Lower lobe of right lung (tissue), 2 donors: ENCODE data around the gene WDFY2. TPM values are rescaled to one million over a fixed set of nuclear protein-coding genes. Genes with fewer than 3 reads are reported as not detected.
A peak's percentile ranks its signal among the peaks of the same experiment; 100 is the strongest.

Experiments
- ATAC-seq, 2 donors: fragments of 200-7000 bp; cut with Tn5 transposase; one replicate each; pipeline ENCODE4 v1.9.1; 2020 to 2022; ENCODE audit warnings: mild to moderate bottlenecking in 2 of 2, moderate library complexity in 2 of 2
- DNase-seq: peaks from one replicate; pipeline ENCODE4 v3.0.0-alpha.2; 2020
- H3K27ac ChIP-seq: fragments of 200-600 bp; one replicate; pipeline ENCODE4 v1.8.0; 2022
- H3K27me3 ChIP-seq: fragments of 200-600 bp; one replicate; pipeline ENCODE4 v1.8.0; 2022; ENCODE audit warnings: low read depth
- H3K36me3 ChIP-seq: fragments of 200-600 bp; one replicate; pipeline ENCODE4 v1.8.0; 2022; ENCODE audit warnings: mild to moderate bottlenecking
- H3K4me1 ChIP-seq: fragments of 200-600 bp; one replicate; pipeline ENCODE4 v1.8.0; 2022
- H3K4me3 ChIP-seq: fragments of 200-600 bp; one replicate; pipeline ENCODE4 v1.8.0; 2022; ENCODE audit warnings: mild to moderate bottlenecking
- H3K9me3 ChIP-seq: fragments of 200-600 bp; one replicate; pipeline ENCODE4 v1.8.0; 2022
- CTCF ChIP-seq: fragments of 200-600 bp; IDR thresholded peaks from one replicate; pipeline ENCODE4 v1.8.0; 2022; ENCODE audit warnings: antibody characterized with exemption, mild to moderate bottlenecking
- intact Hi-C: fragments of 100-400 bp; cut with DNase I; formaldehyde crosslinking; loops from one replicate; pipeline ENCODE4 v1.11.0; 2022
- total RNA-seq: library from RNA; stranded (reverse); fragmentation: NEBNext Ultra II Directional; extraction: Animal tissue kit (Norgen Biotek cat#: 25700); gene quantifications from one replicate; pipeline ENCODE4 v1.2.1, GENCODE V29; 2021
- donor health status: DM: no; HTN: yes; CAD: no; lungs with severe emphysema.

The WDFY2 gene
- total RNA-seq, 1 donor from 2014 or later, result 16.6 TPM

- no peak for ATAC-seq
- H3K27me3 ChIP-seq, result no peaks in the 10 kb centered on the region
- no peak overlapping the region for H3K4me3 ChIP-seq
- no peaks in the 10 kb centered on the region for H3K9me3 ChIP-seq
- H3K4me1 ChIP-seq, result no peaks in the 10 kb centered on the region
- no peak overlapping the region for H3K27ac ChIP-seq
- no peaks in the 10 kb centered on the region for H3K36me3 ChIP-seq
- no peak for DNase-seq
- intact Hi-C loops, result no loop called here
- no peak for TF ChIP-seq CTCF
These were observed 82.6 kb downstream of the WDFY2 start for GRCh38 chr13:51666839-51667238.

DNA sequence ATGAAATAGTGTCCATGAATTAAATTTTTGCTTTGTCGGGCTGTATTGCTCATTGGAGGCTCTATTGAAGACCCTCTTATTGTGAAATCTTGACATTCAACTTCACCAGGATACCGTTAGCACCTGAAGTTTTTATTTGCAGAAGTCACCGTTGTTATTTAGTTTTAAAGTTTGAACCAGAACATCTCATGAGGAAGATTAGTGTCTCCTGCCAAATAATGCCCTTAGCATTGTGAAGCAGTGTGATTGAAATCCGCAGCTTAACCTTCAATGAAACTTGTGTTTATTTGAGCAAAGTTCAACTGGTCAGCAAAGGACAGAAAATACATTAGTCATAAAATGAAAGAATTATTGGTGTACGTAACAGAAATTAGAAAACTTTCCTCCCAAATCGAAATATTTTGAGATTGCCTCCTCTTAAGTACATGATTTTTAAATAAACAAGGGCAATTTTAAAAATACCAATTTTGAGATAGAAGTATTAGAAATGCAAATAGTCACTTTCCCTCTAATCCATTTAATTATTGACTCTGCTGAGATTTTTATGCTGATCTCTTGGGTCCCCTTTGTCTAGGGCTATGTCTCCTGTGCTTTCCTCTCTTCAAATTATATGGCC lies 84.4 kb downstream of the WDFY2 start:
- no peaks in the 10 kb centered on the region for H3K36me3 ChIP-seq
- intact Hi-C loops, result no loop called here
- no peak overlapping the region for H3K27ac ChIP-seq
- H3K9me3 ChIP-seq, result no peaks in the 10 kb centered on the region
- ATAC-seq (no peak), DNase-seq (no peak)
- no peak overlapping the region for H3K4me3 ChIP-seq
- H3K27me3 ChIP-seq, result no peaks in the 10 kb centered on the region
- H3K4me1 ChIP-seq, result peaks cover 10% of the 10 kb centered on the region
- TF ChIP-seq CTCF, result no peak

DNA sequence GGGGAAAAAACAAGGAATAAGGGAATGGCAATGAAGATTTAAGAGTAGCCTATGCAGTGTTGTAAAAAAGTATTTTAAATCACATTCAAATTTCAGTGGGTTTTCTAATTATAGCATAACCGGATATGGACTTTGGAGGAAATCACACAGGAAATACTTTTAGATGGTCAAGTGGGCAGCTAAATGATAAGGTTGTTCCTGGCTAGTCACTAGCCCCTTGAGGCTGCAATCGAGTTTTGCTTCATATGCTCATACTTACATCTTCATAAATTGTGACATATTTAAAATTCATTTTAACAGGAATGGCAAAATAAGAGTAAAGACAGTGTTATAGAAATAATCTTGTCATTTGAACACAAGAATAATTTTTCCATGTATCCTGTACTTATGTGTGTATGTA lies 88.9 kb downstream of the WDFY2 start:
- ATAC-seq (peak in 1 of 2 donors; percentile 69), DNase-seq (no peak)
- H3K36me3 ChIP-seq, result no peaks in the 10 kb centered on the region
- H3K4me1 ChIP-seq, result peaks cover 15% of the 10 kb centered on the region
- no peak overlapping the region for H3K27ac ChIP-seq
- no peaks in the 10 kb centered on the region for H3K9me3 ChIP-seq
- intact Hi-C loops, result no loop called here
- H3K4me3 ChIP-seq, result no peak overlapping the region
- no peak for TF ChIP-seq CTCF
- no peaks in the 10 kb centered on the region for H3K27me3 ChIP-seq

- intact Hi-C loops, result no loop called here
- peaks cover 15% of the 10 kb centered on the region for H3K4me1 ChIP-seq
- DNase-seq (peak; percentile 78), ATAC-seq (peak; percentile 95 to 98)
- no peaks in the 10 kb centered on the region for H3K27me3 ChIP-seq
- H3K36me3 ChIP-seq, result no peaks in the 10 kb centered on the region
- no peaks in the 10 kb centered on the region for H3K9me3 ChIP-seq
- H3K4me3 ChIP-seq, result no peak overlapping the region
- peak overlapping the region; percentile 38 for H3K27ac ChIP-seq
- TF ChIP-seq CTCF, result no peak
These were observed 90.0 kb downstream of the WDFY2 start for GRCh38 chr13:51674276-51674675.

DNA sequence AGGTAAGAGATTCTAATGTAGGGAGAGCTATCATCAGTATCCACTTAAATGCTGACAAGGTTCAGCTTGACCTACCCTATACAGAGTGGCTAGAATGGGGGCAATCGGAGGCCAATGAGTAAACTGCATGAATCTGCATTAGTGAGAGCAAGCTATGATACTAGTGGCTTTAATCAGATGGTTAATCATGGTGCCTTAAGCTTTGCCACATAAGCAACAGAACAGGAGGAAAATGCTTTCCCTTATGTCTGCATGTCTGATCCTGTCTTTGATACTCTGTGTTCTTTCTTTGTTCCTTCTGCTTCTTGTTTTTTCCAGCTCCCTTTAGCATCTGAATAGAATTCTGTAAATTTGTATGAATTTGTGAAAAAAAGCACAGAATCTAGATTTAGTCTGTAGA lies 91.1 kb downstream of the WDFY2 start:
- Histone ChIP-seq H3K4me1 (peaks cover 15% of the 10 kb centered on the region), H3K4me3 (no peak overlapping the region), H3K9me3 (no peaks in the 10 kb centered on the region), H3K27me3 (no peaks in the 10 kb centered on the region), H3K36me3 (no peaks in the 10 kb centered on the region), H3K27ac (peak overlapping the region; percentile 38)
- intact Hi-C loops, result no loop called here
- DNase-seq, result no peak
- TF ChIP-seq CTCF, result no peak
- no peak for ATAC-seq
